HepG2 (cell line): ENCODE data around the gene HES1. TPM values are rescaled to one million over a fixed set of nuclear protein-coding genes. Genes with fewer than 3 reads are reported as not detected.
A peak's percentile ranks its signal among the peaks of the same experiment; 100 is the strongest.

Source experiments
- DDIT3 ChIP-seq: sonication (generic); formaldehyde crosslinking; IDR thresholded peaks from 2 replicates; pipeline ENCODE4 v1.4.0; 2020; ENCODE audit warnings: mild to moderate bottlenecking, missing genetic modification reagents
- FOXK1 ChIP-seq: sonication (generic); formaldehyde crosslinking; IDR thresholded peaks from 2 replicates; pipeline ENCODE4 v1.4.0; 2020; ENCODE audit warnings: low read depth, missing genetic modification reagents, borderline replicate concordance
- HOXA7 ChIP-seq: sonication (generic); formaldehyde crosslinking; IDR thresholded peaks from 2 replicates; pipeline ENCODE4 v1.8.1; 2022; ENCODE audit warnings: mild to moderate bottlenecking, missing genetic modification reagents, moderate library complexity
- IRF2 ChIP-seq: IDR thresholded peaks from 2 replicates; pipeline ENCODE4 v1.6.1; 2018; ENCODE audit warnings: missing genetic modification reagents, missing compliant biosample characterization
- NCOR1 ChIP-seq: fragments of 200-600 bp; sonication (generic); IDR thresholded peaks from 2 replicates; pipeline ENCODE4 v1.7.0; 2017; ENCODE audit warnings: antibody characterized with exemption, low read length, borderline replicate concordance
- PCBP2 ChIP-seq: fragments of 200-400 bp; formaldehyde crosslinking; optimal IDR thresholded peaks from 2 replicates; pipeline ENCODE3; 2018; ENCODE audit warnings: low read length, low read depth; ENCODE audit not compliant: poor library complexity, severe bottlenecking
- PHF20 ChIP-seq: sonication (generic); formaldehyde crosslinking; IDR thresholded peaks from 2 replicates; pipeline ENCODE4 v1.5.0; 2020; ENCODE audit warnings: mild to moderate bottlenecking, missing genetic modification reagents
- SNAI1 ChIP-seq: sonication (generic); formaldehyde crosslinking; IDR thresholded peaks from 2 replicates; pipeline ENCODE4 v1.5.0; 2020; ENCODE audit warnings: mild to moderate bottlenecking, missing genetic modification reagents, borderline replicate concordance
- SP140L ChIP-seq: sonication (generic); formaldehyde crosslinking; IDR thresholded peaks from 2 replicates; pipeline ENCODE4 v1.4.0; 2020; ENCODE audit warnings: missing genetic modification reagents, borderline replicate concordance
- SRSF9 ChIP-seq: fragments of 200-400 bp; formaldehyde crosslinking; IDR thresholded peaks from 2 replicates; pipeline ENCODE4 v1.6.1; 2018; ENCODE audit warnings: borderline replicate concordance, mild to moderate bottlenecking, low read depth, low read length; ENCODE audit not compliant: insufficient read depth, poor library complexity, severe bottlenecking
- TFAP4 ChIP-seq: sonication (generic); IDR thresholded peaks from 2 replicates; pipeline ENCODE4 v1.6.1; 2016; ENCODE audit warnings: low read depth, borderline replicate concordance
- ZBTB33 ChIP-seq: sonication (generic); formaldehyde crosslinking; IDR thresholded peaks from 2 replicates; pipeline ENCODE4 v1.4.0; 2020; ENCODE audit warnings: missing genetic modification reagents
- ZMAT5 ChIP-seq: sonication (generic); formaldehyde crosslinking; IDR thresholded peaks from 2 replicates; pipeline ENCODE4 v1.5.0; 2020; ENCODE audit warnings: mild to moderate bottlenecking, low read depth, missing genetic modification reagents, borderline replicate concordance
- ZNF10 ChIP-seq: sonication (generic); formaldehyde crosslinking; IDR thresholded peaks from 2 replicates; pipeline ENCODE4 v1.4.0; 2020; ENCODE audit warnings: mild to moderate bottlenecking, low read depth, missing genetic modification reagents, borderline replicate concordance
- ZNF383 ChIP-seq: sonication (generic); formaldehyde crosslinking; IDR thresholded peaks from 2 replicates; pipeline ENCODE4 v1.4.0; 2020; ENCODE audit warnings: missing genetic modification reagents, mild to moderate bottlenecking, borderline replicate concordance
- ZNF556 ChIP-seq: sonication (generic); formaldehyde crosslinking; IDR thresholded peaks from 2 replicates; pipeline ENCODE4 v1.4.0; 2020; ENCODE audit warnings: mild to moderate bottlenecking, missing genetic modification reagents, borderline replicate concordance
- ZNF580 ChIP-seq: IDR thresholded peaks from 2 replicates; pipeline ENCODE4 v1.6.1; 2016; ENCODE audit warnings: low read depth, borderline replicate concordance
- ZNF687 ChIP-seq: sonication (generic); formaldehyde crosslinking; IDR thresholded peaks from 2 replicates; pipeline ENCODE4 v1.5.1; 2020; ENCODE audit warnings: mild to moderate bottlenecking, missing genetic modification reagents, moderate library complexity
- ZNF768 ChIP-seq: sonication (generic); formaldehyde crosslinking; IDR thresholded peaks from 2 replicates; pipeline ENCODE4 v1.4.0; 2020; ENCODE audit warnings: missing genetic modification reagents
- ZNF850 ChIP-seq: sonication (generic); formaldehyde crosslinking; conservative IDR thresholded peaks from 2 replicates; pipeline ENCODE4 v1.9.0; 2021; ENCODE audit warnings: mild to moderate bottlenecking, missing genetic modification reagents
- polyA plus RNA-seq, 8 experiments: library from polyadenylated mRNA; depleted of rRNA in 3 of 8; stranded (reverse) in 7 of 8; unstranded in 1 of 8; fragments of >200 nt; fragmentation: Illumina TruSeq in 4 of 8; extraction: Trizol in 4 of 8; gene quantifications; 2 replicates each; pipeline versions ENCODE4 v1.2.1 to v1.2.3, GENCODE V29; 2011 to 2016; ENCODE audit warnings: low read depth in 4 of 8, missing spikeins in 1 of 8, mixed read lengths in 1 of 8; ENCODE audit not compliant: insufficient read depth in 1 of 8
- total RNA-seq, 5 experiments: library from RNA; depleted of rRNA; stranded (reverse); fragments of >200 nt; fragmentation: Illumina TruSeq; extraction: Trizol; gene quantifications; 2 replicates each; pipeline ENCODE4 v1.2.3, GENCODE V29; 2016; ENCODE audit warnings: low read depth in 1 of 5

HES1 gene
- total and polyA plus RNA-seq, 2 of the 13 experiments (the other 11 are each of a cell fraction or from before 2014, with no cell fraction given) = 15.4 to 19.8 TPM

GRCh38 chr3:194140520-194141414, 4.8 kb downstream of the HES1 start (continued):
- TF ChIP-seq SNAI1 (CRISPR knock-in tag) (no peak), IRF2 (CRISPR knock-in tag) (no peak), ZNF383 (CRISPR knock-in tag) (no peak), ZNF580 (CRISPR knock-in tag) (no peak), ZNF850 (CRISPR knock-in tag) (0 out of 2 replicates have a peak, but pooled peaks have one; percentile 48), ZBTB33 (CRISPR knock-in tag) (no peak), HOXA7 (no peak), ZNF768 (CRISPR knock-in tag) (no peak), SP140L (CRISPR knock-in tag) (no peak), NCOR1 (no peak), PCBP2 (no peak), ZNF556 (CRISPR knock-in tag) (no peak), TFAP4 (0 out of 2 replicates have a peak, but pooled peaks have one; percentile 7), SRSF9 (no peak), FOXK1 (CRISPR knock-in tag) (0 out of 2 replicates have a peak, but pooled peaks have one; percentile 10), ZMAT5 (CRISPR knock-in tag) (no peak), ZNF10 (no peak), DDIT3 (CRISPR knock-in tag) (no peak), PHF20 (CRISPR knock-in tag) (0 out of 2 replicates have a peak, but pooled peaks have one; percentile 25), ZNF687 (CRISPR knock-in tag) (peak; percentile 74)
